Measurements from ENCODE around the gene ANXA10.
"Not testable (repeated sequence)": the region's sequence is repeated elsewhere in the genome, so short reads cannot be mapped to it uniquely, and the experiment has no call there.

The ANXA10 gene

DNA sequence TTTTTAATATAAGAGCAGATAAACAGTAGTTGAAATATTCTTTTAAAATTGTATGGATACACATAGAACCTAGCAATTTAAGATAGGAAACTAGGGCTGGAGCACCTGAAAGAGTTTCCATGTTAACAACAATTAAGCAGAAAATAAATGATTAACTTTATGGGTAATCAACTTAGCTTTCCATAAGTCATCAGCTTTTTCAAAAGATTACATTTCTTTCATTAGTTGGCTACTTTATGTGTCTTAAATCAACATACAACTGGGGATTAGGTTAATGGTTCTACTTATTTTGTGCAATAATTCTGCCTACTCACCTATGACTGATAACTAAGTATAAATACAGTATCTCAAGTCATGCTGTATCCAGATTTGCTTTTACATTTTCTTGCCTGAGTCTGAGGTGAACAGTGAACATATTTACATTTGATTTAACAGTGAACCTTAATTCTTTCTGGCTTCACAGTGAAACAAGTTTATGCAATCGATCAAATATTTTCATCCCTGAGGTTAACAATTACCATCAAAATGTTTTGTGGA lies at the start of gene ANXA10:
TSS of gene ANXA10 (plus strand) at position 362 of the 537 bp plus-strand sequence. CDS start at position 526, 164 bp downstream.
- DNase-seq (ENCODE audit: low spot score): no peak

DNA sequence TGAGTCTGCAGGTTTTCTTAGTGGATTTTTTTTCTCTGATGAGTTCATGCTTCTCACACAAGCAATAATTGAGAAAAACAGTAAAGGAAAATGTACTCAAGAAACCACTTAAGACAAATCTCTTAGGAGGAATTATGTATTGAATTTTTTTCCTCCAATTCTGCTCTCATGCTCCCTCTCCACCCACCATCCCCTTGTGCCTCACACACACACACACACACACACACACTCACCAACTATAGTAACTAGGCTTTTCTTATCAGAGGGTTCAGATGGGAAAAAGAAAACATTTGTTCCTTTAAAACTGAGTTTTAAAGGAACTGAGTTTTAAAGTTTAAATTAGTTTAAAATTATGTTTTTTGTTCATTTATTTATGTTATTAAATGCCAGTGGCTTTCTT lies 47.0 kb upstream of the ANXA10 start:
- no peak for DNase-seq (ENCODE audit: low spot score)

DNA sequence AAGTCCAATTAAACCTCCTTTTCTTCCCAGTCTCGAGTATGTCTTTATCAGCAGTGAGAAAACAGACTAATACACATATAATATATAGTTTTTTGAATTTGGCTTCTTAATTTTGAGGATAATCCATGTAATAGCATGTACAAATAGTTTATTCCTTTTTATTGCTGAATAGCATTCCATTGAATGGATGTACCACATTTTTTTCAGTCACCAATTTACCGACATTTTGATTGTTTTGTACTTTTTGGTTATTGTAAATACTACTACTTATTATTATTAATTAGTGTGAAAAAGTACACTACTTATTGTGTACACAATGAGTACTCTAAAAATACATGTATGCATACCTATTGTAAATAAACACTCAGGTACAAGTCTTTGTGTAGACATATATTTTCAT lies 42.3 kb upstream of the ANXA10 start:
- no peak for DNase-seq (ENCODE audit: low spot score)

DNA sequence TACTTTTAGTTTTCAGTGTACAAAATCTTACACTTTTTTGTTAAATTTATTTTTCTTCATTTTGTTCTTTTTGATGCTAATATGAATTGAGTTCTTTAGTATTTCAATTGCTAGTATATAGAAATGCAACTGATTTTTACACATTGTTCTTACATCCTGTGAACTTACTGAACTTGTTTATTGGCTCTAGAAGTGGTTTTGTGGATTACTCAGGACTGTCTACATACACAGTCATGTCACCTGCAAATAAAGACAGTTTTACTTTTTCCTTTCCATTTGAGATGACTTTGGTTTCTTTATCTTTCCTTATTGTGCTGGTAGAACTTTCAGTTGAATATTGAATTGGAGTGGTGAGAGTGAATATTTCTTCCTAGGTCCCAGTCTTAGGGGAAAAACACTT lies 40.8 kb upstream of the ANXA10 start:
- no peak for DNase-seq (ENCODE audit: low spot score)

GRCh38 chr4:168057412-168057811 lies 34.9 kb upstream of the ANXA10 start:
- no peak for DNase-seq (ENCODE audit: low spot score)

DNA sequence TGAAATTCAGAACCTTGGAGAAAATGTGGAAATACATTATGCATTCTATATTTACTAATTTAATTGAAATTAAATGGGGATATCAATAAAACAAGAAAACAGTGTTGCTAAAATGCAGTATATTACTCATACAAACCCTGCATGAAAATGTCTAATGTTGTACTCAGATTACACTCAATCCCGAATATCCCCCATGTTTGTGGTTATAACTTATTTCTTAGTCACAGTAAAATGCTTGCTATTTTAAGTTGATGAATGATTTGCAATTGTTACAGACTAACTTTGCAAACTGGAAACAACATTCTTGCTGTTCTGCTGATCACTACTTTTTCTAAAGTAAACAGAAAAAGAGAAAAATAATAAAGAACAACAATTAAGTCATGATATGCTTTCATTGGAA lies 33.1 kb upstream of the ANXA10 start:
- DNase-seq (ENCODE audit: low spot score): no peak

GRCh38 chr4:168063031-168063430 lies 29.3 kb upstream of the ANXA10 start:
- no peak for DNase-seq (ENCODE audit: low spot score)

DNA sequence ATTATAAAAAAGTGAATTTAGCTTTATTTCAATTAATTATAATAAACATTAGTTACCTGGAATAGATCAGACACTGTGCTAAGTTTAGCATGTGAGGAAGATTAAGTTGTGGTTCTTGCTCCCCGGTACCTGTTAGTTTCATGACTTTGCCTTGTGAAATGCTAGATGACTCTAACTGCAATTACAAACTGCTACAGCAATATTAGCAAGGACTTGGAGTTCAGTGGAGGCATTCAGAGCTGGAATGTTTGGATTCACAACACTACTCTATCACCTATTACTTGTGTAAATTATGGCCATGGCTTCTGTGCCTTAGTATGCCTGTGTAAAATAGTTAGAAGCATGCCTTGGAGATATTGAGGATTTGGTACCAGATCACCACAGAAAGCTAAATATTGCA lies 21.4 kb upstream of the ANXA10 start:
- no peak for DNase-seq (ENCODE audit: low spot score)

- DNase-seq (ENCODE audit: low spot score): no peak
These were observed 21.0 kb upstream of the ANXA10 start for GRCh38 chr4:168071304-168071703.

DNA sequence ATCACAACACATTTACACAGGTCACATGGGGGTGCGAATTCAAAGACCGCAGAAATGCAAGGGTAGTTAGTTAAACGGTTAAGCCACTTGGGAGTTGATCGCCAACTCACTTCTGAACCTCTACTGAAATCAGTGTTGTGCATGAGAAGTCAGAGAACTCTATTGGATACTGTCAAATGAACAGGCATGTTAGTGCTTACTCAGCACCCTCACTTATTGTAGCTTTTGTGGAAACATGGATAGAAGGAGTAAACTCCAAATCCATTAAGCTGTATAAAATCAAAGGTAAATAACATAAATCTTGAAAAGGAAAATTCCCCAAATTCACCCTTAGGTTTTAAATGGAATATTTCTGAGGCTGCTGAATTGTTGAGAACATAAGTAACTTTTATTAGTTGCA lies 17.5 kb upstream of the ANXA10 start:
- no peak for DNase-seq (ENCODE audit: low spot score)

- peak; percentile 38 for DNase-seq (ENCODE audit: low spot score)
These were observed 15.2 kb upstream of the ANXA10 start for GRCh38 chr4:168076989-168077725.

DNA sequence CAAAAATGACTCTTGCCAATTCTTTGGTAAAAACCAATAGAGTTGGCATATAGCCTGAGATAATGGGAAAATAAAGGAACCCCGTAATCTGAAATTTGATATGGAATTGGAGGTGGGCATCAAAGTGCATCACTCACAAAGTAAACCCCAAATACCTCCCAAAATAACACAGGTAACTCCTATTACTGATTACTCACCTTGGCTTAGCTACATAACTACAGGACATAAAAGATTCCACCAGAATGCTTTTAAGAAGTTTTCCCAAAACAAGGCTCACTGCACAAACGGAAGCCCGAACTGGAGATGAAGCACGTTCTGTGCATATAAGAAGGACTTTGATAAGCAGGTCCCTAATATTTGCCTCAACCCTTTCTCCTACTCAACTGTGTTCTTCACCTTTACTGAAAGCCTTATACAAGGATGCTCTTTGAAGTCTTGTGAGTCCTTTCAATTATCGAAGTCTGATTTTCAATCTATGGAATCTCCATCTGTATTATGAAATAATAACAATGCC lies 14.6 kb upstream of the ANXA10 start:
- DNase-seq (ENCODE audit: low spot score): no peak

DNA sequence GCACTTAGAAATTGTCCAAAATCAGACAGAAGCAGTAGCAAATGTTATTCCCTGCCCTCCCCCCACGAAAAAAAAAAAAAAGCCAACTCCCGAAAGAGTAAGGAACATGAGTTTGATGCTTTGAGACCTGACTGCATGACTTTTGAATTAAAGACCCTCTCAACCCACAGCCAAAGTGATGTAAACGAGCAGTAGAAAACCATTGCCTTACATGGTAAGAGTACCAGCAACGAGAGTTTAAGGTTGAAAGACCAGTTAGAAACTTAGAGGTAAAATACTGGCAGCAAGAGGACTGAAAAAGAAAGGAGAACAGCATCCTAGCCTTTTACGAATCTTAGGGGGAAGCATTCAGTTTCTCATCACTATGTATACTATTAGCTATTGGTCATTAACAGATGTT lies 10.0 kb upstream of the ANXA10 start:
- DNase-seq (ENCODE audit: low spot score): no peak

- no peak for DNase-seq (ENCODE audit: low spot score)
These were observed 3.6 kb downstream of the ANXA10 start for GRCh38 chr4:168095776-168096406.

DNA sequence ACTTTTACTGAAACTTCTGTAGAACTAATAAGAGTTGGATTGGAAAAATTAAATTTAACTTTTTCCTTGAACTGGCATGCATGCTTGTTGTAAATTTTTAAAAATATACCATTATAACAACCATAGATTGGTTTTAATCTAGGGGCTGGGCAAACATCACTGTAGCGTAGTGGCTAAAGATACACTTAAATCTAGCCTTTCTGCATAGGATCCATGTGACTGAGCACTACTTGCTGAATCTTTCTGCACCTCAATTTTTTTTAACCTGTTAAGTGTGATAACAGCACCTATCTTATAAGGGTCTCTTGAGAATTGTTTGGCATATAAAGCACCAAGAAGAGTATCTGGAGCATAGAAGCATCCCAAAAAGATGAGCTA lies 4.1 kb downstream of the ANXA10 start:
- DNase-seq (ENCODE audit: low spot score): no peak

DNA sequence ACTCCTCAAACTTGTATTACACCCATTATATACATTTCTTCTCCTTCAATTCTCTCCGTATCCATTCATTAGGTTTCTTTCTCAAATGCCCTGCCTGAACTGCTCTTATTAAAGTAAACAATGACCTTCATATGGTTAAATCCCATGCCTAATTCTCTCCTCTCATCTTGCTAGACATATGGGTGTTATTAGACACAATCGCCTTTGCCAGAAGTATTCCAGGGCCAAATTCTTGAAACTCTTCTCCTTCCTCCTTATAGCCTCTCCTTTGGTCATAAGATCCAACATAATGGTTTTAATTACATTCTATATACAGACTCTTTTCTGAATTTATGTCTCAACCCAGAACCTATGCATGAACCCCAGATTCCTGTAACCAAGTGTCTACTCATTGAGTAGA lies 4.8 kb downstream of the ANXA10 start:
- no peak for DNase-seq (ENCODE audit: low spot score)

GRCh38 chr4:168098248-168098717 lies 5.9 kb downstream of the ANXA10 start:
- DNase-seq (ENCODE audit: low spot score): no peak

DNA sequence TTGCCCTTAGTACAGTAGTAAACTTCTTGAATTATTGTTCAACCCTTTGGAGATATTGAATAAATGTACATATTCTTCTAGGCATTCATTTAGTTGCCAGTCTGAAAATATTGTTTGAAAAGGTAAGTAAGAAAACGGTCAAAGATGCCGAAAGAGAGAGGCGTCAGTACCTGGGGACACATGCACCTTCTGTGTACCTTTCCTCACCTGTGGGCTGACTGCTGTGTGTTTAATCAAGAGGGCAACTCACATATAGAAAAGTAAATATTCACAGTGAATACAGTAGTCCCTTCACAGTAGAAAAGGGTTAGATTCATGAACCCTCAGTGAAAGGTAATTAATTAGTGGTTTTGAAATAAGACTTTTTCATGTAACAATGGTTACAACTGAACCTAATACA lies 6.9 kb downstream of the ANXA10 start:
- DNase-seq (ENCODE audit: low spot score): no peak

DNA sequence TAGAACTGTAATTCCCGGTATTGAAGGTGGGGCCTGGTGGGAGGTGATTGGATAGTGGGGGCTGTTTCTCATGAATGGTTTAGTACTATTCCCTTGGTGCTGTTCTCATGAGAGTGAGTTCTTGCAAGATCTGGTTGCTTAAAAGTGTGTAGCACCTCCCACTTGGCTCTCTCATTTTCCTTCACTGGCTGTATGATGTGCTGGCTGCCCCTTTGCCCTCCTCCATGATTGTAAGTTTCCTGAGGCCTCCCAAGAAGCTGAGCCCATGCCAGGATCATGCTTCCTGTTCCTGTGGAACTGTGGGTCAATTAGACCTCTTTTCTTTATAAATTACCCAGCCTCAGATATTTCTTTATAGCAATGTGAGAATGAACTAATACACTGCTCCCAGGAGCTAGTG lies 8.7 kb downstream of the ANXA10 start:
- DNase-seq (ENCODE audit: low spot score): no peak

- no peak for DNase-seq (ENCODE audit: low spot score)
These were observed 10.1 kb downstream of the ANXA10 start for GRCh38 chr4:168102403-168102802.

GRCh38 chr4:168109527-168109926 lies 17.2 kb downstream of the ANXA10 start:
- DNase-seq (ENCODE audit: low spot score): no peak

- DNase-seq (ENCODE audit: low spot score): not testable (repeated sequence)
These were observed 20.7 kb downstream of the ANXA10 start for GRCh38 chr4:168113059-168113458.

DNA sequence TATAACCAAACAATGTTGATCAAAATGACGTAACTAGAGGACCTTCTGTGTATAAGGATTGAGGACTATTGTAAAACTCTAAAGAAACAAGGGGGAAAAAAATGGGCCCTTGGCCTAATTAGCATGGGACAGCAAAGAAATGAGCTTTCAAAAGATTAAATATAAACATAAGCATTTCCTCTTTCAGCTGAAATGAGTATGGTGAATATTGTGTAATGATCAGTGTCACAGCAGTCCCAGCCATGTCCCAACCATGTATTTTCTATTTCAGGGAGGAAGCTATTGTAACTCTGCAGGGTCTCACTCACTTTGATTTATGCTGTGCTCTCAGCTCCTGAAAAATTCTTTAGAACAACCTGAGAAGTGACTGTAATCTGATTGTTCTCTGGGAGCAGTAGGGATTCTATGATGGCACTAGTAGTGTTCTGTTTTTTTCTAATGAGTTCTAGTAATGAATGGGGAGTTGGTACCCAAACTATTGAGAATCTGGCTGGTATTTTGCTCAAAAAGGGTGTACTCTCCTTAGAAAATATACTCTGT lies 25.8 kb downstream of the ANXA10 start:
- DNase-seq (ENCODE audit: low spot score): no peak
